SK-N-SH (cell line): ENCODE measurements around the gene ABI1. TPM values are rescaled to one million over a fixed set of nuclear protein-coding genes. Genes with fewer than 3 reads are reported as not detected.

Source experiments
- CTCF ChIA-PET: fragments of 300-600, 350-600 bp; formaldehyde crosslinking; extraction: SDS; loops from one replicate; lab custom pipeline; 2021; lab: Yijun Ruan, JAX
- POLR2A ChIA-PET: fragments of 350-600 bp; sonication (Branson Sonifier 250); formaldehyde crosslinking; extraction: SDS; loops from one replicate; lab custom pipeline; 2020; ENCODE audit warnings: antibody characterized with exemption, inconsistent platforms; lab: Yijun Ruan, JAX
- DNase-seq: peaks from one replicate; pipeline ENCODE4 v3.0.0; 2012
- H2AFZ ChIP-seq: fragments of 200-600 bp; sonication (generic); 2 replicates; pipeline ENCODE4 v1.8.1; 2016; ENCODE audit warnings: antibody characterized with exemption, mild to moderate bottlenecking, low read depth
- H3F3A ChIP-seq: fragments of 200-600 bp; sonication (generic); replicated peaks from 2 replicates; pipeline ENCODE3; 2016; ENCODE audit warnings: antibody characterized with exemption, mild to moderate bottlenecking; ENCODE audit not compliant: insufficient read depth
- H3K27ac ChIP-seq, 2 experiments: fragments of 200-500 bp in 1 of 2; fragments of 200-600 bp in 1 of 2; sonication (Bioruptor generic) in 1 of 2; sonication (generic), shearing (Covaris generic) in 1 of 2; 2 replicates each; pipeline versions ENCODE4 v1.5.1 to v1.6.1; 2014 to 2016; ENCODE audit warnings: low read depth in 2 of 2, inconsistent platforms in 1 of 2, low read length in 1 of 2, mild to moderate bottlenecking in 1 of 2, mixed read lengths in 1 of 2
- H3K27me3 ChIP-seq: fragments of 200-600 bp; sonication (generic), shearing (Covaris generic); 2 replicates; pipeline ENCODE4 v1.6.1; 2016; ENCODE audit warnings: mixed run types; ENCODE audit not compliant: insufficient read depth
- H3K36me3 ChIP-seq, 2 experiments: fragments of 200-500 bp in 1 of 2; fragments of 200-600 bp in 1 of 2; sonication (Bioruptor generic) in 1 of 2; sonication (generic) in 1 of 2; replicated peaks in 1 of 2; 2 replicates each; pipeline versions ENCODE3 to v1.5.1; 2014 to 2016; ENCODE audit warnings: low read length in 1 of 2, mild to moderate bottlenecking in 1 of 2; ENCODE audit not compliant: insufficient read depth in 2 of 2, control insufficient read depth in 1 of 2
- H3K4me1 ChIP-seq, 2 experiments: fragments of 200-500 bp in 1 of 2; fragments of 200-600 bp in 1 of 2; sonication (Bioruptor generic) in 1 of 2; sonication (generic), shearing (Covaris generic) in 1 of 2; 2 replicates each; pipeline versions ENCODE4 v1.5.1 to v1.6.1; 2014 to 2016; ENCODE audit warnings: low read depth in 1 of 2, low read length in 1 of 2, mixed run types in 1 of 2; ENCODE audit not compliant: insufficient read depth in 2 of 2, control insufficient read depth in 1 of 2
- H3K4me2 ChIP-seq: fragments of 200-600 bp; sonication (generic), shearing (Covaris generic); 2 replicates; pipeline ENCODE4 v1.6.1; 2017; ENCODE audit warnings: mixed run types
- H3K4me3 ChIP-seq, 2 experiments: fragments of 200-500 bp in 1 of 2; fragments of 200-600 bp in 1 of 2; sonication (Bioruptor generic) in 1 of 2; sonication (generic), shearing (Covaris generic) in 1 of 2; 2 replicates each; pipeline versions ENCODE4 v1.5.1 to v1.8.1; 2014 to 2016; ENCODE audit warnings: low read depth in 2 of 2, inconsistent platforms in 1 of 2, low read length in 1 of 2, mild to moderate bottlenecking in 1 of 2, mixed read lengths in 1 of 2, moderate library complexity in 1 of 2
- H3K79me2 ChIP-seq: fragments of 200-600 bp; sonication (generic); 2 replicates; pipeline ENCODE4 v1.8.1; 2017; ENCODE audit warnings: mild to moderate bottlenecking; ENCODE audit not compliant: insufficient read depth
- H3K9ac ChIP-seq: fragments of 200-600 bp; sonication (generic); 2 replicates; pipeline ENCODE4 v1.6.1; 2017; ENCODE audit warnings: mixed run types
- H3K9me2 ChIP-seq: fragments of 200-600 bp; sonication (generic); 2 replicates; pipeline ENCODE4 v1.6.1; 2017; ENCODE audit warnings: mixed run types
- H3K9me3 ChIP-seq: fragments of 200-600 bp; sonication (generic); 2 replicates; pipeline ENCODE4 v1.6.1; 2017; ENCODE audit warnings: mixed run types, mild to moderate bottlenecking, moderate library complexity
- H4K20me1 ChIP-seq: fragments of 200-600 bp; sonication (generic); 2 replicates; pipeline ENCODE4 v1.6.1; 2017; ENCODE audit warnings: mild to moderate bottlenecking, mixed run types; ENCODE audit not compliant: insufficient read depth
- EP300 ChIP-seq, 2 experiments: IDR thresholded peaks; 2 replicates each; pipeline versions ENCODE4 v1.4.0 to v1.6.1; 2012; ENCODE audit warnings: borderline replicate concordance in 1 of 2, low read depth in 1 of 2, low read length in 1 of 2
- EZH2phosphoT487 ChIP-seq: fragments of 200-600 bp; sonication (generic); IDR thresholded peaks from 2 replicates; pipeline ENCODE4 v1.6.1; 2017; ENCODE audit warnings: low read depth, mixed run types, mild to moderate bottlenecking, antibody characterized with exemption, moderate library complexity, borderline replicate concordance
- FOSL2 ChIP-seq: IDR thresholded peaks from 2 replicates; pipeline ENCODE4 v1.4.0; 2012; ENCODE audit warnings: low read depth, mild to moderate bottlenecking, moderate library complexity, borderline replicate concordance
- FOXM1 ChIP-seq: IDR thresholded peaks from 2 replicates; pipeline ENCODE4 v1.4.0; 2012; ENCODE audit warnings: low read depth, mild to moderate bottlenecking
- GABPA ChIP-seq: IDR thresholded peaks from 2 replicates; pipeline ENCODE4 v1.4.0; 2012; ENCODE audit warnings: low read depth, mild to moderate bottlenecking
- IRF3 ChIP-seq: fragments of 150-350 bp; IDR thresholded peaks from 2 replicates; pipeline ENCODE4 v1.6.1; 2016; ENCODE audit warnings: mild to moderate bottlenecking, low read depth, low read length
- MXI1 ChIP-seq: IDR thresholded peaks from 2 replicates; pipeline ENCODE4 v1.6.1; 2012; ENCODE audit warnings: mild to moderate bottlenecking, low read depth, low read length, improper control_type of control experiment
- NRF1 ChIP-seq: IDR thresholded peaks from 2 replicates; pipeline ENCODE4 v1.6.1; 2012; ENCODE audit warnings: low read depth, mild to moderate bottlenecking, low read length
- PBX3 ChIP-seq: IDR thresholded peaks from 2 replicates; pipeline ENCODE4; 2012
- RAD21 ChIP-seq: IDR thresholded peaks from 2 replicates; pipeline ENCODE4 v1.6.1; 2012; ENCODE audit warnings: mild to moderate bottlenecking, low read length
- RCOR1 ChIP-seq: fragments of 150-350 bp; IDR thresholded peaks from 2 replicates; pipeline ENCODE4 v1.6.1; 2017; ENCODE audit warnings: antibody characterized with exemption, low read length
- RFX5 ChIP-seq: IDR thresholded peaks from 2 replicates; pipeline ENCODE4 v1.6.1; 2012; ENCODE audit warnings: mild to moderate bottlenecking, improper control_type of control experiment, low read length
- RXRA ChIP-seq: IDR thresholded peaks from 2 replicates; pipeline ENCODE4 v1.4.0; 2012; ENCODE audit warnings: low read depth, mild to moderate bottlenecking, borderline replicate concordance
- SIN3A ChIP-seq: IDR thresholded peaks from 2 replicates; pipeline ENCODE4 v1.6.1; 2012; ENCODE audit warnings: low read depth, mild to moderate bottlenecking, low read length, moderate library complexity, borderline replicate concordance
- SMC3 ChIP-seq: IDR thresholded peaks from 2 replicates; pipeline ENCODE4 v1.6.1; 2012; ENCODE audit warnings: low read depth, low read length, improper control_type of control experiment
- TAF1 ChIP-seq: IDR thresholded peaks from 2 replicates; pipeline ENCODE4 v1.6.1; 2012; ENCODE audit warnings: low read depth, mild to moderate bottlenecking, low read length, moderate library complexity, borderline replicate concordance
- TCF12 ChIP-seq: IDR thresholded peaks from 2 replicates; pipeline ENCODE4 v1.4.0; 2012
- WGBS: methylation state at CpG from one replicate; pipeline ENCODE4 v1.1.6; 2017; ENCODE audit warnings: low lambda C conversion rate; 5-methylcytosine and 5-hydroxymethylcytosine counted together
- polyA plus RNA-seq, 3 experiments: library from polyadenylated mRNA; depleted of rRNA; stranded (reverse); fragments of >200 nt; gene quantifications; 2 replicates each; pipeline ENCODE4 v1.2.3, GENCODE V29; 2012
- TF ChIP-seq, protein P1 (sequence below): IDR thresholded peaks from 2 replicates; pipeline ENCODE4 v1.4.0; 2012; ENCODE audit warnings: low read depth, borderline replicate concordance
- TF ChIP-seq, protein P2 (sequence below): fragments of 150-350 bp; IDR thresholded peaks from 2 replicates; pipeline ENCODE4 v1.6.1; 2017; ENCODE audit warnings: antibody characterized with exemption, low read length, low read depth, borderline replicate concordance
- TF ChIP-seq, protein P3 (sequence below): IDR thresholded peaks from 2 replicates; pipeline ENCODE4 v1.4.0; 2012; ENCODE audit warnings: low read depth
- TF ChIP-seq, protein P4 (sequence below): fragments of 200-600 bp; sonication (generic); IDR thresholded peaks from 2 replicates; pipeline ENCODE4 v1.6.1; 2017; ENCODE audit warnings: antibody characterized with exemption, mild to moderate bottlenecking, moderate library complexity

ABI1 gene
- polyA plus RNA-seq, 1 of the 3 experiments (the other 2 are of a cell fraction) = 36.7 TPM

DNA sequence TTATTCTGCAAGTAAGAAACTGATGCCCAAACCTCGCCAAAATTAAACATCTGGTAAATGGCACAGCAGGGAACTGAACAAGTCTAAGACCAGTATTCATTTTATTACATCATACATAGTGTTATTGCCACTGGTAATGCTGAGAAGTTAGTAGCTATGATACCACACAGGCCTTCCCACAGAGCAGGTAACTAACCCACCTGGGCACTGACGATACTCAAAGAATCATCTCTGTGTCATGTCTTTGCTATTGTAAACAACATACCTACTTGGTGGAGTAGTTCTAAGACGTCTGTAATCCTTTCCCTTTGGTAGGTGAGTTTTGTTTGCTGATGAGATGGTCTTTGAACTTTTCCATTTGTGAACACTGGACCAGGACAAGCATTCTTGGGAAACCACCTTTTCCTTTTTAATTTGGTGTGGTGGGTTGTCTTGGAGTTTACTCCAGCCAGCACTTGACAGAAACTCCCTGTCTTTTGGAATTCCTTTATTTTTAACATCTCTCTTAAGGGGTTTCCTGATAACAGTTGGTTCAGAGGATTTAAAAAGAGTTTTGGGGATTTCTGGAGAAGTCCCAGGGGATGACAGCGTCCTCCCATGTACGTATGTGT lies 122.4 kb downstream of the ABI1 start (continued):
- TF ChIP-seq RFX5 (no peak), TAF1 (no peak), IRF3 (no peak), MXI1 (no peak), FOXM1 (no peak), EZH2phosphoT487 (no peak)
- TF ChIP-seq, protein P1, sequence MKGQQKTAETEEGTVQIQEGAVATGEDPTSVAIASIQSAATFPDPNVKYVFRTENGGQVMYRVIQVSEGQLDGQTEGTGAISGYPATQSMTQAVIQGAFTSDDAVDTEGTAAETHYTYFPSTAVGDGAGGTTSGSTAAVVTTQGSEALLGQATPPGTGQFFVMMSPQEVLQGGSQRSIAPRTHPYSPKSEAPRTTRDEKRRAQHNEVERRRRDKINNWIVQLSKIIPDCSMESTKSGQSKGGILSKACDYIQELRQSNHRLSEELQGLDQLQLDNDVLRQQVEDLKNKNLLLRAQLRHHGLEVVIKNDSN = no peak
- TF ChIP-seq, all 33 proteins: peak for 0

DNA sequence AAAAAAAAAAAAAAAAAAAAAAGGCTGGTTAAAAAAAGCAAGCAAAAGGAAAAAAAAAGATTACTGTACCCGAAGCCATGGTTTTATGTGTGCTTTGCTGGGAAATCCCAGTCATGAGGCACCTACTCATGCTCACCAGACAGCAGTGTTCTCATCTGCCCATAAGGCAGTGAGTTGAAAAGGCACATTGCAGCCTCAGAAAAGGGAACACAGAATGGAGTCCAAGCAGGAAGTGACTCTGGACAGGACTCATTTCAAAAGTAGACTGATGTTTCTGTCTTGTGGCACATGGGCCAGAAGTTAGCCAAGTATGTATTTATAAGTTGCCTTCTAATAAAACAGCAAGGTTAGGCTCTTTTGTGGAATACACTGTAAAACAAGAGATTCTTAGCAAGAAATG lies 123.0 kb downstream of the ABI1 start:
- ChIA-PET POLR2A (no interaction called here), CTCF (interaction anchor here (3.0 kb wide), 1 partner anchor 11 kb away, joined by 18 read pairs; no protein-coding TSS in a partner anchor)
- H3K9me2 ChIP-seq = no peaks in the 10 kb centered on the region
- DNase-seq = no peak
- no peak overlapping the region for H3K4me2 ChIP-seq
- no peak overlapping the region for H3K4me3 ChIP-seq
- 88% methylated on average over 1 of the region's 1 CpG for WGBS
- peaks cover 23 to 59% of the 10 kb centered on the region in 2 experiments for H3K36me3 ChIP-seq
- H2AFZ ChIP-seq = no peak overlapping the region
- TF ChIP-seq RXRA = no peak
- no peak for TF ChIP-seq RCOR1
- TF ChIP-seq, protein P2, sequence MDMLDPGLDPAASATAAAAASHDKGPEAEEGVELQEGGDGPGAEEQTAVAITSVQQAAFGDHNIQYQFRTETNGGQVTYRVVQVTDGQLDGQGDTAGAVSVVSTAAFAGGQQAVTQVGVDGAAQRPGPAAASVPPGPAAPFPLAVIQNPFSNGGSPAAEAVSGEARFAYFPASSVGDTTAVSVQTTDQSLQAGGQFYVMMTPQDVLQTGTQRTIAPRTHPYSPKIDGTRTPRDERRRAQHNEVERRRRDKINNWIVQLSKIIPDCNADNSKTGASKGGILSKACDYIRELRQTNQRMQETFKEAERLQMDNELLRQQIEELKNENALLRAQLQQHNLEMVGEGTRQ = no peak
- no peak for TF ChIP-seq PBX3
- no peak for TF ChIP-seq RAD21
- TF ChIP-seq IRF3 = no peak
- TF ChIP-seq SMC3 = no peak
- no peak for TF ChIP-seq NRF1
- no peak for TF ChIP-seq FOSL2
- TF ChIP-seq EP300 (IDR thresholded peaks at IDR 0.05; ENCODE audit: borderline replicate concordance in 1 of 2, low read depth in 1 of 2, low read length in 1 of 2) = no peak
- TF ChIP-seq, protein P3, sequence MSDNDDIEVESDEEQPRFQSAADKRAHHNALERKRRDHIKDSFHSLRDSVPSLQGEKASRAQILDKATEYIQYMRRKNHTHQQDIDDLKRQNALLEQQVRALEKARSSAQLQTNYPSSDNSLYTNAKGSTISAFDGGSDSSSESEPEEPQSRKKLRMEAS = no peak
- no peak for TF ChIP-seq GABPA
- no peak for TF ChIP-seq TCF12
- TF ChIP-seq, protein P4, sequence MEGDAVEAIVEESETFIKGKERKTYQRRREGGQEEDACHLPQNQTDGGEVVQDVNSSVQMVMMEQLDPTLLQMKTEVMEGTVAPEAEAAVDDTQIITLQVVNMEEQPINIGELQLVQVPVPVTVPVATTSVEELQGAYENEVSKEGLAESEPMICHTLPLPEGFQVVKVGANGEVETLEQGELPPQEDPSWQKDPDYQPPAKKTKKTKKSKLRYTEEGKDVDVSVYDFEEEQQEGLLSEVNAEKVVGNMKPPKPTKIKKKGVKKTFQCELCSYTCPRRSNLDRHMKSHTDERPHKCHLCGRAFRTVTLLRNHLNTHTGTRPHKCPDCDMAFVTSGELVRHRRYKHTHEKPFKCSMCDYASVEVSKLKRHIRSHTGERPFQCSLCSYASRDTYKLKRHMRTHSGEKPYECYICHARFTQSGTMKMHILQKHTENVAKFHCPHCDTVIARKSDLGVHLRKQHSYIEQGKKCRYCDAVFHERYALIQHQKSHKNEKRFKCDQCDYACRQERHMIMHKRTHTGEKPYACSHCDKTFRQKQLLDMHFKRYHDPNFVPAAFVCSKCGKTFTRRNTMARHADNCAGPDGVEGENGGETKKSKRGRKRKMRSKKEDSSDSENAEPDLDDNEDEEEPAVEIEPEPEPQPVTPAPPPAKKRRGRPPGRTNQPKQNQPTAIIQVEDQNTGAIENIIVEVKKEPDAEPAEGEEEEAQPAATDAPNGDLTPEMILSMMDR = no peak
- no peak for TF ChIP-seq SIN3A
- no peaks in the 10 kb centered on the region for H3F3A ChIP-seq
- no peaks in the 10 kb centered on the region for H4K20me1 ChIP-seq
- H3K4me1 ChIP-seq = no peaks in the 10 kb centered on the region
- no peaks in the 10 kb centered on the region for H3K9me3 ChIP-seq
- H3K9ac ChIP-seq = no peak overlapping the region
- H3K27me3 ChIP-seq = no peaks in the 10 kb centered on the region
- no peak overlapping the region for H3K27ac ChIP-seq
- H3K79me2 ChIP-seq = no peaks in the 10 kb centered on the region
